Hepatocyte (in vitro differentiated cells): ENCODE measurements around the gene CAMSAP1. TPM values are rescaled to one million over a fixed set of nuclear protein-coding genes. Genes with fewer than 3 reads are reported as not detected.

Experiments
- DNase-seq: peaks from one replicate; pipeline ENCODE4 v3.0.0-alpha.2; 2016; ENCODE audit warnings: low spot score
- H2AFZ ChIP-seq: fragments of 200-600 bp; sonication (generic); 2 replicates; pipeline ENCODE4 v1.6.0; 2016; ENCODE audit warnings: antibody characterized with exemption, mild to moderate bottlenecking
- H3K27ac ChIP-seq: fragments of 200-600 bp; sonication (generic); 2 replicates; pipeline ENCODE4 v1.5.1; 2016; ENCODE audit warnings: mild to moderate bottlenecking
- H3K27me3 ChIP-seq: fragments of 200-600 bp; sonication (generic); 2 replicates; pipeline ENCODE4 v1.6.1; 2016
- H3K36me3 ChIP-seq: fragments of 200-600 bp; sonication (generic); replicated peaks from 2 replicates; pipeline ENCODE4 v1.5.1; 2016; ENCODE audit warnings: low read depth; ENCODE audit not compliant: insufficient read depth
- H3K4me1 ChIP-seq: fragments of 200-600 bp; sonication (generic); 2 replicates; pipeline ENCODE4 v1.5.1; 2016; ENCODE audit warnings: mild to moderate bottlenecking, moderate library complexity; ENCODE audit not compliant: insufficient read depth
- H3K4me2 ChIP-seq: fragments of 200-600 bp; sonication (generic); 2 replicates; pipeline ENCODE4 v1.6.0; 2016
- H3K4me3 ChIP-seq: fragments of 200-600 bp; sonication (generic); 2 replicates; pipeline ENCODE4 v1.5.1; 2016; ENCODE audit warnings: mild to moderate bottlenecking
- H3K79me2 ChIP-seq: fragments of 200-600 bp; sonication (generic); 2 replicates; pipeline ENCODE4 v1.6.0; 2017; ENCODE audit warnings: mild to moderate bottlenecking
- H3K9me2 ChIP-seq: fragments of 200-600 bp; sonication (generic); replicated peaks from 2 replicates; pipeline ENCODE4 v1.6.0; 2017; ENCODE audit warnings: mild to moderate bottlenecking; ENCODE audit not compliant: insufficient read depth
- H3K9me3 ChIP-seq: fragments of 200-600 bp; sonication (generic); 2 replicates; pipeline ENCODE4 v1.5.1; 2016; ENCODE audit warnings: low read depth, mild to moderate bottlenecking
- H4K20me1 ChIP-seq: fragments of 200-600 bp; sonication (generic); 2 replicates; pipeline ENCODE4 v1.6.0; 2016; ENCODE audit warnings: mild to moderate bottlenecking; ENCODE audit not compliant: insufficient read depth, poor library complexity, severe bottlenecking
- EZH2 ChIP-seq: fragments of 200-600 bp; sonication (generic); IDR thresholded peaks from 2 replicates; pipeline ENCODE4 v1.6.1; 2016; ENCODE audit warnings: antibody characterized with exemption, mild to moderate bottlenecking, borderline replicate concordance
- EZH2phosphoT487 ChIP-seq: fragments of 200-600 bp; sonication (generic); IDR thresholded peaks from one replicate; pipeline ENCODE4 v1.6.1; 2018; ENCODE audit warnings: antibody characterized with exemption, mild to moderate bottlenecking, low read depth, moderate library complexity; ENCODE audit not compliant: unreplicated experiment, severe bottlenecking
- WGBS: methylation state at CpG from one replicate; pipeline ENCODE4 v1.1.6; 2016; ENCODE audit warnings: low lambda C conversion rate; ENCODE audit errors: missing lambda C conversion rate; 5-methylcytosine and 5-hydroxymethylcytosine counted together
- polyA plus RNA-seq: library from polyadenylated mRNA; unstranded; fragments of >200 nt; fragmentation: Nextera tagmentation; extraction: Ambion mirVana; gene quantifications from 2 replicates; pipeline ENCODE4 v1.2.1, GENCODE V29; 2016
- total RNA-seq: library from RNA; depleted of rRNA; stranded (reverse); fragments of >200 nt; gene quantifications from 2 replicates; pipeline ENCODE4 v1.2.3, GENCODE V29; 2014
- TF ChIP-seq, protein P1 (sequence below): fragments of 200-600 bp; sonication (generic); IDR thresholded peaks from 2 replicates; pipeline ENCODE4 v1.5.1; 2016; ENCODE audit warnings: antibody characterized with exemption, mild to moderate bottlenecking; ENCODE audit not compliant: poor library complexity

CAMSAP1 gene
- total and polyA plus RNA-seq, 2 experiments from 2014 or later: 5.0 to 15.6 TPM

DNA sequence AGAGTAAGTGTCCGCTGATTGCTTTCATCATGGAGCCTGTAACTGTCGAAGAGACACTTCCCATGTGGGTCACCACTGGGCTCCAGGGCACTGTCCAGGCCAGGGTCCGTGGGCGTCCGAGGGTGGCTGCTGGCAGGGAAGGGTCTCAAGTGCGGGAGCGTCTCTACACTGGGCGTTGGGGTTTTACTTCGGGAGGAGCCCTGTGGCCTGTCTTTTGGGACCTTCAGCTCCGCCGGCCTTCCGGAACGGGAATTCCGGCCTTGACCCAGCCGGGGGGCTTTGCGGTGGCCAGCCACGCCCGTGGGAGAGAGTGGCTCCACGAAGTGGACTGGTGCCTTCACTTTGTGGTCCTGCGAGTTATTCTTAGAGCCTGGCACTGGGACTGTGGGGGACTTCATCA is 86.2 kb downstream of the CAMSAP1 start:
- H3K36me3 ChIP-seq: no peaks in the 10 kb centered on the region
- H3K4me2 ChIP-seq: no peak overlapping the region
- no peaks in the 10 kb centered on the region for H3K9me3 ChIP-seq
- WGBS: 96% methylated on average over 20 of the region's 20 CpGs
- H3K79me2 ChIP-seq: no peaks in the 10 kb centered on the region
- H3K27me3 ChIP-seq: no peaks in the 10 kb centered on the region
- no peak overlapping the region for H3K27ac ChIP-seq
- no peak overlapping the region for H2AFZ ChIP-seq
- peaks cover 3% of the 10 kb centered on the region for H4K20me1 ChIP-seq
- no peak overlapping the region for H3K4me3 ChIP-seq
- no peaks in the 10 kb centered on the region for H3K4me1 ChIP-seq
- TF ChIP-seq, protein P1, sequence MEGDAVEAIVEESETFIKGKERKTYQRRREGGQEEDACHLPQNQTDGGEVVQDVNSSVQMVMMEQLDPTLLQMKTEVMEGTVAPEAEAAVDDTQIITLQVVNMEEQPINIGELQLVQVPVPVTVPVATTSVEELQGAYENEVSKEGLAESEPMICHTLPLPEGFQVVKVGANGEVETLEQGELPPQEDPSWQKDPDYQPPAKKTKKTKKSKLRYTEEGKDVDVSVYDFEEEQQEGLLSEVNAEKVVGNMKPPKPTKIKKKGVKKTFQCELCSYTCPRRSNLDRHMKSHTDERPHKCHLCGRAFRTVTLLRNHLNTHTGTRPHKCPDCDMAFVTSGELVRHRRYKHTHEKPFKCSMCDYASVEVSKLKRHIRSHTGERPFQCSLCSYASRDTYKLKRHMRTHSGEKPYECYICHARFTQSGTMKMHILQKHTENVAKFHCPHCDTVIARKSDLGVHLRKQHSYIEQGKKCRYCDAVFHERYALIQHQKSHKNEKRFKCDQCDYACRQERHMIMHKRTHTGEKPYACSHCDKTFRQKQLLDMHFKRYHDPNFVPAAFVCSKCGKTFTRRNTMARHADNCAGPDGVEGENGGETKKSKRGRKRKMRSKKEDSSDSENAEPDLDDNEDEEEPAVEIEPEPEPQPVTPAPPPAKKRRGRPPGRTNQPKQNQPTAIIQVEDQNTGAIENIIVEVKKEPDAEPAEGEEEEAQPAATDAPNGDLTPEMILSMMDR: no peak
- TF ChIP-seq EZH2 (no peak), EZH2phosphoT487 (no peak)
- DNase-seq: no peak
- no peaks in the 10 kb centered on the region for H3K9me2 ChIP-seq

DNA sequence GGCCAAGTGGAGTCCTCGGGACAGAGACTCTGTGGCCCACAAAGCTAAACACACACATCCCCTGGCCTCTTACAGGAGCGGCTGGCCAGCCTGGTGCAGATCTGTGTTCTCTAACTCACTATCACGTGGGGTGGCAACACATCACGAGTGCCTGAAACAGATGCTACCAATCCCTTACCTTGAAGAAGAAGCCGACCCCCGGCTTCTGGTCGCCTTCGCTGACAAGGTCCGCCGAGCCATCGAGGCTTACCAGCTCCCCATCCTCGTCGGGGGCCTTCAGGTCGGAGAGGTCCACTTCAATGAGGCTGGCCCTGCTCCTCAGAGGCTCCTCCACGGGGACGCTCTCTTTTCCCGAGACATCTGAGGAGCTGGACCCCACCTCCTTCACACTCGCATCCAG is 86.7 kb downstream of the CAMSAP1 start:
- Histone ChIP-seq H3K4me3 (no peak overlapping the region), H4K20me1 (peaks cover 3% of the 10 kb centered on the region), H3K79me2 (no peaks in the 10 kb centered on the region), H3K4me1 (no peaks in the 10 kb centered on the region), H3K27ac (no peak overlapping the region), H3K9me3 (no peaks in the 10 kb centered on the region), H3K36me3 (no peaks in the 10 kb centered on the region), H2AFZ (no peak overlapping the region), H3K4me2 (no peak overlapping the region), H3K9me2 (no peaks in the 10 kb centered on the region), H3K27me3 (no peaks in the 10 kb centered on the region)
- TF ChIP-seq EZH2 (no peak), EZH2phosphoT487 (no peak)
- TF ChIP-seq, protein P1: no peak
- WGBS: 98% methylated on average over 18 of the region's 18 CpGs
- no peak for DNase-seq

DNA sequence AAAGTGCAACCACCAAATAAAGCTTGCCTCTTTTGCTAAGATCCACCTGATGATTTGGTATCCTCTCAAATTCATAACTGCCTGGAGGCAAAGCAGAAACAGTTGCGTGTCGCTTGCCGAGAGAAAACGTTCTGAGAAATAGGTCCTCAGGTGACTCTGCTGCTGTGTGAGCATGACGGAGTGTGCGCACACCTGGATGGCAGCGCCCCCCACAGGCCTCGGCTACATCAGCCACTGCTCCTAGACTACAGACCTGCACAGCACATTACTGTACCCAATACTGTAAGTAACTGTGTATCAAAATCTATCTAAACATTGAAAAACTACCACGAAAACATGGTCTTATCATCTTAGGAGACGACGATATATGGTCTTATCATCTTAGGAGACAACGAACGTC is 87.4 kb downstream of the CAMSAP1 start:
- Histone ChIP-seq H3K4me3 (no peak overlapping the region), H3K36me3 (no peaks in the 10 kb centered on the region), H3K4me2 (no peak overlapping the region), H4K20me1 (peaks cover 1% of the 10 kb centered on the region), H3K9me3 (no peaks in the 10 kb centered on the region), H2AFZ (no peak overlapping the region), H3K9me2 (no peaks in the 10 kb centered on the region), H3K27me3 (no peaks in the 10 kb centered on the region), H3K27ac (no peak overlapping the region), H3K79me2 (no peaks in the 10 kb centered on the region), H3K4me1 (no peaks in the 10 kb centered on the region)
- DNase-seq: no peak
- TF ChIP-seq EZH2: no peak
- WGBS: 90% methylated on average over 13 of the region's 13 CpGs

DNA sequence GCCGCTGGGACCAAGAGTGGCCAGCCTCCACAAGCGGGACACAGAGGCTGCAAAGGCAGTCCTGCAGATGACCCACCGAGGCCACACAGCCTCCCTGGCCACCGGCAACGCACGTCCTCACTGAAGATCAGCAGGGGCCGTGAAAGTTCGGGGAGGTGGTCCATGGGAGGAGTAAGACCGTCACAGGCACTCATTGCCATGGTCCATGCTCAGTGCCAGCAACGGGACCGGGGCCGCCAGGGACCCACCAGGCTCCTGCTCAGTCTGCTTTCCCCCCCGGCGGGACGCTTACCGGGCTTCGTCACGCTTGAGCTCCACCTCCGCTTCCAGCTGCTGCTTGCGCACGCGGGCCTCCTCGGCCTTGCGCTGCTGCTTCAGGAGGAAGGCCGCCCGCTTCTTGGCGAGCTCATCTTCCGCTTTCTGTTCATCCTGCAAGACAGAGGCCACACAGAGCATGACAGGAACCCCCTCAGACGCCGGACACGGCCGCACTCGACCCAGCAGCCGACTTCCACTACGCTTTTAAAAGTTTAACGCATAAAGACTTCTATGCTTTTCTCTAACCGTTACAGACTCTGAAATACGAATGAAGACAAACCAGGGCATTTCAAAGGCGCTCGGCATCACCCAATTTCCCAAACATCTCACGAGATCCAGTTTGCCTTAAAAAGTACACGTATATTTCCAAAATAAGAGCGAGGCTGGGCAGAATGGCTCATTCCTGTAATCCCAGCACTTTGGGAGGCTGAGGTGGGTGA is 88.4 kb downstream of the CAMSAP1 start:
- Histone ChIP-seq H4K20me1 (no peaks in the 10 kb centered on the region), H3K4me1 (no peaks in the 10 kb centered on the region), H3K9me2 (no peaks in the 10 kb centered on the region), H3K27ac (no peak overlapping the region), H3K27me3 (no peaks in the 10 kb centered on the region), H3K79me2 (no peaks in the 10 kb centered on the region), H3K4me3 (no peak overlapping the region), H3K9me3 (no peaks in the 10 kb centered on the region), H3K36me3 (no peaks in the 10 kb centered on the region), H3K4me2 (no peak overlapping the region), H2AFZ (no peak overlapping the region)
- 98% methylated on average over 43 of the region's 43 CpGs for WGBS
- DNase-seq: no peak
- TF ChIP-seq EZH2phosphoT487 (no peak), EZH2 (no peak)
- TF ChIP-seq, protein P1: no peak
